Mucosa of gallbladder (tissue), 1 donor: Measurements from ENCODE around the gene CEMIP2. TPM values are rescaled to one million over a fixed set of nuclear protein-coding genes. Genes with fewer than 3 reads are reported as not detected.
A peak's percentile ranks its signal among the peaks of the same experiment; 100 is the strongest.
"Not testable (repeated sequence)": the region's sequence is repeated elsewhere in the genome, so short reads cannot be mapped to it uniquely, and the experiment has no call there.

ENCODE experiments used
- DNase-seq: peaks from one replicate; pipeline ENCODE4 v3.0.0-alpha.2; 2020; ENCODE audit warnings: low spot score
- total RNA-seq: library from RNA; stranded (reverse); gene quantifications from one replicate; pipeline ENCODE4 v1.2.1, GENCODE V29; 2021
- donor health status: DM: no; HTN: no; CAD: no.

The CEMIP2 gene
- total RNA-seq, 1 donor from 2014 or later: 103 TPM

DNA sequence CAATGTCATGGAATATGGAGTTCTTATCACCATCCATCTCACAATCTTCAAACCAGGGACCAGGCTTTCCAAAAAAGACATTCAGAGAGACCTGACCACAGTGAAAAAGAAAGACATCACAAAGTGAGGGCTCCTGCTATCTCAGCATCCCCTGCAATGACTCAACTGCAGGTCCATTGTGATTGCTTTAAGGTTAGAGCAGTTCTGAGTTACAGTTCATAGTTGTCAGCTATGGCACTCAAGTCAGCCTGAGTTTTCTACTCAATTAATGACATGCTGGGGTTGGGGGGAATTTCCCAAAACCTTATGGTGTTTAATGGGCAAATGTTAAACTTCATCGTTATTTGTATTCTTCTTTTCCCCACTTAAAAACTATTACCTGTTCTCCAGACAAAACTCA lies 58.9 kb downstream of the CEMIP2 start:
- no peak for DNase-seq

DNA sequence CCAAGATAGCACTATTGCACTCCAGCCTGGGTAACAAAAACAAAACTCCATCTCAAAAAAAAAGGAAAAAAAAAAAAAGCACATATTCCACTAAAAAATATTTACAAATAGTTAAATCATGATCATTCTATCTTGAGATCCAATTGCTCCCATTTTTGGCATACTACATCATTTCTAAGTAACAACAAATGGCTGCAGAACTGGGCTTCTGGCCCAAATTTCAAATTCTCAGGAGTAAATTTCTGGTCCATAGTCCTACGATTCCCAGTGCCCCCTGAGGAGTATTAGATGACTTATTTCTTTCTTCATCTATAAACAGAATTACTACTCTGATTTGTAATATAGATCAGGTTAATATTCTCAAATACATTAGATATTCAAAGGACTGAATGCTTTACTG lies 62.1 kb downstream of the CEMIP2 start:
- no peak for DNase-seq

DNA sequence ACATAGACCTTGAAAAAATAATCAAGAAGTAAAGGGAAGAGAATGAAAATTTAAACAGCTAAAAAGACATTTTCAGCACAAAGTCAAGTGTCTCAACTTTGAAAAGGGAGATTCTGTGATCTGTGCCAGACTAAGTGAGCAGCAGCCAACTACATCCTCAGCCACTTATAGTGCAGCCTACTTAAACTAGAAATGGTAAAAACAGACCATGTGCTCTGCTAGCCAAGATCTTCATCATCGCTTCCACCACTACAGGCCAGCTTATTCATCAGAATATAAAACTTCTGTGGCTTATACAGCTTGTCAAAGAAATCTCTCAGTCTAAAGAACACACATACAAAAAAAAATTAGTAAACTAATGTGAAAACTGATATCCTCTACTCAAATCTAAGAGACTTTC lies 63.5 kb downstream of the CEMIP2 start:
- no peak for DNase-seq

DNA sequence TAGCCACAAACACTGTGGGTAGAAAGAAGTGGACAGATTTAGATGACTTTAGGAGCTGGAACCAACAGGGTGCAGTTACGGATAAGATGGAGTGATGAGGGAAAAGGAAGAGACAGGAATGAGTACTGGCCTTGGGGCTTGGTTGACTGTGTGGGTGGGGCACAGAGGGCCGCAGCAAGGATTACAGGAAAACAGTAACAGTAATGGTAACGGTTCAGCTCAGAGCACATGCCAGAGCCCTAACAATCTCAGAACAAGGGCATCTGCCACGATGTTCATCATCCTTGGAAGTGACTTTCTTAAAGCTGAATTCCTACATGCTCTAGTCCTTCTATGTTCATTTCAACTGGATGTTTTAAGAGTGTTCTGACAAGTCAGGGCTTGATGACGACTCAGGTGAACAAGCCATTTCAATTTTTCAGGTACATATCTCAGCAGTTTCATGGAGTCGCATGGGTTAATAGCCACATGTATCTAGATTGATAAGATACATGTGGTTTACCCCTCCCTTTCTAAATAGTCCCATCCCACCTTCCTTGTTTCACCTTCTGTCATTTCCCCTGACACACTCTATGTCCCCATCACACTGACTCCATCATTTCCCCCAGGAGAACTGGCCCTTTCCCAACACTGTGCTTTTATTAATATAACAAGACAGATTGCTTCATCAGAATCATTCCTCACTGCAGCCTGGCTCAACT lies 65.0 kb downstream of the CEMIP2 start:
- DNase-seq: no peak

DNA sequence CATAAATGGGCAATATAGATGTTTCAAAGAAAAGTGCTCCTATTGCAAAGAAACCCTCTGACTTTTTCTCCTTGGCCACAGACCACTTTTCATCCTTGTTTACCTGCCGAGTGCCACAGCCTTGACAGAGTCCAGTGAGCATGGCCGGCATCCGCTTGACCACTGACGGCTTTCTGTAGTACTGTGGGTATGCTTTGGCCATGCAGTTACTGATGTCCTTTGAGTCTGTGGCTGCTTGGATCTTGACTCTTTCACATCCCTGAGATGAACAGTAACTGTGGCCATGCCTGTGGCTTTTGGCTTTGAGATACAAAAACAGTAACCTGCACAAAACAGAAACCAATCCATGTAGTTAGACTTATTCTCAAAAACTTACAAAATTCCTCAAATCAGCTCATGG lies 70.4 kb downstream of the CEMIP2 start:
- DNase-seq: no peak

DNA sequence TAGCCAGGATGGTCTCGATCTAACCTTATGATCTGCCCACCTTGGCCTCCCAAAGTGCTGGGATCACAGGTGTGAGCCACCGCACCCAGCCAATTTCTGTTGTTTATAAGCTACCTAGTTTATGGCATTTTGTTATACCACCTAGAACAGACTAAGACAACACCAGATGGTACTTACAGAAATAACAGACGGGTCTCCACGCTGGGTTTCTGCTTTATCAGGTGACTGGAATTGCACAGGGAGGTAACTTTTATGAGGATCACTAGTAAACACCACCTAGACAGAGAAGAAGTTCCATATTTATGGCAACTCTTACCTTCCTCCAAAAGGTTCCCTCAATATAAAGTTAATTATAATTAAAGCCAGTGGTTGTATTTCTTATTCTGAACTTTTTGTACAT lies 74.0 kb downstream of the CEMIP2 start:
- DNase-seq: no peak

DNA sequence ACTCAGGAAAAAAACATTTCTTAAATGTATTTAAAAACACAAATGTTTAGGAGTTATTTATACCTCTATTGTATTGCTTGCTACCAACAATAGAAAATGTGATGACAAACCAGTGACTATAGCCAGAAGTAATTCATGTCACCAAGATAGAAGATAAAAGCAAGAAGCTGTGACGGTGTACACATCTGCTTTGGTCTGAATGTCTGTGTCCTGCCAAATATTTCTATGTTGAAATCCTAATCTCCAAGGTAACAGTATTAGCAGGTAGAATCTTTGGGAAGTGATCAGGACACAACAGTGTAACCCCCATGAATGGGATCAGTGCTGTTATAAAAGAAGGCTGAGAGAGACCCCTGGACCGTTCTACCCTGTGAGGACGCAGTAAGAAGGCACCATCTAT lies 74.7 kb downstream of the CEMIP2 start:
- no peak for DNase-seq

DNA sequence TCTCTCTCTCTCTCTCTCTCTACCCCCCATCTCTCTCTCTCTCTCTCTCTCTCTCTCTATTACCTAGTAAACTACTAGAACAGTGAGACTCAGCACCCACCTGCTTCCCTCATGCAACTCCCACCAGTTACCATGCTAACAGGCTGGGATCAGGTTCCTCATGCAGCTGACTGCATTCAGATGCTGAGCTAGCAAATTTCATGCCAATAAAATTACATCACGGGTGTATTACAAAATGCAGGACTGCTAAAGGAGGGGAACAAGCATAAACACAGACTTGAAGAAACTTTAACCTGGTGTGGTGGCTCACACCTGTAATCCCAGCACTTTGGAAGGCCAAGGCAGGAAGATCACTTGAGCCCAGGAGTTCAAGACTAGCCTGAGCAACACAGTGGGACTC lies 76.0 kb downstream of the CEMIP2 start:
- DNase-seq: peak; percentile 28

DNA sequence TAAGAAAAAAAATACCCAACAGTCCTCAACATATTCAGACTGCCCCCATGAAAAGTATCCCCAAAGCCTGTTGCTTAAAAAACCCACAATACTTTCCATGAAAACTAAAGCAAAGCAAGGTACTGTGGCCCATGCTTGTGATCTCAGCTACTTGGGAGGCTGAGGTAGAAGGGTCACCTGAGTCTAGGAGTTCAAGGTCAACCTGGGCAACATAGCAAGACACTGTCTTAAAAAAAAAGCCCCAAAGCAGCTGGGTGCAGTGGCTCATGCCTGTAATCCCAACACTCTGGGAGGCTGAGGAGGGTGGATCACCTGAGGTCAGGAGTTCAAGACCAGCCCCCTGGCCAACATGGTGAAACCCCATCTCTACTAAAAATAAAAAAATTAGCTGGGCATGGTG lies 76.7 kb downstream of the CEMIP2 start:
- DNase-seq: not testable (repeated sequence)

DNA sequence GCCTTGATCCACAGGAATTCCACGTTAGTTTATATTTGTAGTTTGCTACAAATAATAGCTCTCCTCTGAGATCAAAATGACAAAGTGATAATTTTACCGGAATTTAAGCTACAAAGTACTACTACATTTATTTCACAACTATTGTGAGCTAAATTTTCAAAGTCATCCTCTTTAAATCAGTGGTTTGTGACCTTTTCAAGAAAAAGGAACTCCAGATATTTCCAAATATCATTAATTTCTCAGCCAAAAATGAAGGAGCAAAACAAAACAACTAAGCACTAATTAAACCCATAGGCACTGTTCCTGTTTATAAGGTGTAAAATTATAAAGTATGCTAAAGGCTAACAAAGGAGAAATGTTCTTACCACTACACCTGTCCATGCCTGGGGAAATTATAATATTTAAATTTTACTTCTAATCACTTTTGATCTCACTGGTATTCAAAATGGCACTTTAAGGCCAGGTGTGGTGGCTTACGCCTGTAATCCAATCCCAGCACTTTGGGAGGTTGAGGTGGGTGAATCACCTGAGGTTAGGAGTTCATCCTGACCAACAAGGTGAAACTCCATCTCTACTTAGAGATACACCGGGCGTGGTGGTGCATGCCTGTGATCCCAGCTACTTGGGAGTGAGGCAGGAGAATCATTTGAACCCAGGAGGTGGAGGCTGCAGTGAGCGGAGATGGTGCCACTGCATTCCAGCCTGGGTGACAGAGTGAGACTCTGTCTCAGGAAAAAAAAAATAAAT lies 77.5 kb downstream of the CEMIP2 start:
- no peak for DNase-seq

DNA sequence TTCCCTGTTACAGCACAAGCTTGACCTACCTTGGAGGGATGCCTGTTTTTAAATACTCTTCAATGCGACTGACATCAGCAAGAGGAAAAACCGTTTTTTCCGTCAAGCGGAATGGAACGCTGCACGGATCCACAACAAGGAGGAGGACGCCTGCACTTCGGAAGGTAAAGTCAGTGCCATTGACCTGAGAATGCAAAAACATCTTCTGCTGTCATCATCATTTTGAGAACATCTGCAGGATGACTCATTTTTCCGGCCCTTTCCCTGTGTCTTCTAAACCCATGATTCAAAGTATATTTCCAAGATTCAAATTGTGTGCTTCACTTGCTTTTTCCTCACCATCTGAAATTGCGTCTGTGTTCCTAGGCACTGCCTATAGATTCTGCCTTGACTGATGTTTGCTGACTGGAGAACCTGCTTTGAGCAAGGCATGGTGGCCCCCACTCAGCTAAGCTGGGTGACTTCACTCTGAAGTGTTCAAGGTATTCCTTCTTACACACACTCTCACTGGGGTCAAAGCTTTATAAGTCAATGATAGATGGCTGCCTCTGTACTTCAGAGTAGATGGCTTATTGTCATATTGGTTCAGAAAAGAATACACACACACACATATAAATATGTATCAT lies 78.1 kb downstream of the CEMIP2 start:
- DNase-seq: no peak

DNA sequence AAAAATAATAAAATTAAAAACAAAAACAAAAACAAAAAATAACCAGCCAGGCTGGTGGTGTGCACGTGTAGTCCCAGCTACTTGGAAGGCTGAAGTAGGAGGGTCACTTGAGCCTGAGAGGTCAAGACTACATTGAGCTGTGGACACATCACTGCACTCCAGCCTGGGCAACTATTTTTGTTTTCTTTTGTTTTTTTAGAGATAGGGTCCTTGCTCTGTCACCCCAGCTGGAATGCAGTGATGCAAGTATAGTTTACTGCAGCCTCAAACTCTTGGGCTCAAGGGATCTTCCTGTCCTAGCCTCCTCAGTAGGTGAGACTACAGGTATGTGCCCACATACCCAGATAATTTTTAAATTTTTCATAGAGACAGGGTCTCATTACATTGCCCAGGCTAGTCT lies 80.6 kb downstream of the CEMIP2 start:
- DNase-seq: no peak

DNA sequence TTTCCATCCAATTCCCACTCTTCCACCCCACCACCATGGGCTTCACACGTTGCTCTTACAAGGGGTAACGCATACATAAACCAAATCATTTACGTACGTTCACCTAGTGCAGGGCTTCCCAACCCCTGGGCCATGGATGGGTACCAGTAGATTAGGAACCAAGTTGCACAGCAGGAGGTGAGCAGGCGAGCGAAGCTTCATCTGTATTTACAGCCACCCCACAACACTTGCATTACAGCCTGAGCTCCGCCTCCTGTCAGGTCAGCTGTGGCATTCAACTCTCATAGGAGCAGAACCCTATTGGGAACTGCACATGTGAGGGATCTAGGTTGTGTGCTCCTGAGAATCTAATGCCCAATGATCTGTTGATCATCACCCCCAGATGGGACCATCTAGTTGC lies 82.3 kb downstream of the CEMIP2 start:
- no peak for DNase-seq

DNA sequence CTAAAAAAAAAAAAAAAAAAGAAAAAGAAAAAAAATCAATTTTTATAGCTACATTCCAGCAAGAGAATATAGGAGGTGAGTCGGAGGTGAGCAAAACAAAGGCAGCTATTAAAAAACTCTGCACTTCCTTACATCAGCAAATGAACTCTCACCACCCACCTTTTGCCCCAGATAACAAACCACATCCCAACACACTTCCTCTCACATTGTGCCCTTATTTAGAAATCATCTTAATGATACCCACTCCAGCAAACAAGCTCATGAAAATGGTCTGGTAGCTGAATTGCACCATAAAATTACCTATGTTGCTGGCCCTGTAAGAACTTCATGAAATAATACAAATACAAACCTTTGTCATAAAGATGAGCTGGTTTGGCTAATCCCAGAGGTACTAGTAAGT lies 82.9 kb downstream of the CEMIP2 start:
- no peak for DNase-seq

DNA sequence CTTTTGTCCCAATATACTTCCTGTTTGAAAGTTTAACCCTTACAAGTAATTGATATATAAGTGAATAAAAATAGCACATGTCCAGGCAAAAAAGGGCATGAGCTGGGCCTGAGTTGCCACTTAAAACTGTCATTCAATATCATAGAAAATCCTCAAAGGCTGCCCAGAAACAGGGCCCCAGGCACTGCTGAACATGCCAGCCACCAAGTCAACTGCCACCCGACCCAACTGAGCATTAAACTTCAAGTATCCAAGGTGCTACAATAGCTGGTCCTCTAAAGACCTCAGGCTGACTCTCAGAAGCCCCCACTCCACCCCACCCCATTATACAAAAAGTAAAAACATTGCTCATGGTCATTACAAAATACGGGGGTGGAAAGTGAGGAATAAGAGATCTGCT lies 83.7 kb downstream of the CEMIP2 start:
- no peak for DNase-seq

DNA sequence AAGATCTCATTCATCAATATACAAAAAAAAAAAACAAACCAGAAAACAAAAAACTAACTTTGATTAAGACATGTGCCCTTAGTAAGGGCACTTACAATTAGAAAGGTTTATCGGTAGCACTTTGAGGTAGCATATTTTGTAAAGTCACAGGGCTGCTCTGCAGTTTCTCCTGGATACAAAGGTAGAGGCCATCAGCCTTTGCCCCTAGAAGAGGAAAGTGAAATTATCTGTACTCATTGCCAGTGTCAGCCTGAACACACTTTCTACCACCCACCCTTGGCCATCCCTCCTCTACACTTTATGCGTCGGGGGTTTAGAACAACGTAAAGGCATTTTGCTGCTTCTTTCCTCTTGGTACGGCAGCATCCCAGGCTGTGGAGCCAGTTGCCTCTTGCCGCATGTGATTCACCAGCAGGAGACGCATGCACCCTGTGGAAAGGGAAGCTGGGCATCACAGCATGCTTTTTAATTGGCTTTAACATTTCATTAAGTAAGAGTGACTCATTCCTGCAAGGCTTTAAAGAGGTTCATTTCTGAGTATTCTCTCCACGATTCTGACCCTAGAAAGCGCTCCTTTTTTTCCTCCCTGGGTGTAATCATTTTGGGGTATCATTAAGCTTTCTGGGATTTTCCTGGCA lies 84.6 kb downstream of the CEMIP2 start:
- no peak for DNase-seq

DNA sequence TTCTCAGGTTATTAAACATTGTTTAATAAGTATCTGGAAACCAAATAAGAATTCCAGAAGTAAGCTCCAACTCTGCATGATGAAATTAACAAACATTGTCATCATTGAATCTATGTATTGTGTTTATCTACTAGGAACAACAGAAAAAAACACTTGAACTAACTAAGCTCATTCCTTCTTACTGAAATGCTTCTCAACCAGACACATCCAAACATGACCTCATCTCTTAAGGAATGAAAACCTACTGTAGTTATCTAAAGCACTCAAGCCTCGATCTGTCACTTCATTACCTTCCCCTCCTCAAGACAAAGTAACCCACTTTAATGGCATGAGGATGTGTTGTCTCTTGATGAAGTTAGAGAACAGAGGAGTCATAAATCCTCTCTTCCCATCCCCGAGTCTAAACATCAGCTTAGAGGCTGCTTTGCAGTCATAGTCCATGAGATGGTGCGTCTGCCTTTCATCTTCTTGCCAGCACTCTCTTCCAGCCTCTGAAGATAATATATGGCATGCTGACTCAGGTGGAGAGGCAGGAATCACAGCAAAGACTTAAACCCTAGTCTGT lies 86.5 kb downstream of the CEMIP2 start:
- DNase-seq: no peak

DNA sequence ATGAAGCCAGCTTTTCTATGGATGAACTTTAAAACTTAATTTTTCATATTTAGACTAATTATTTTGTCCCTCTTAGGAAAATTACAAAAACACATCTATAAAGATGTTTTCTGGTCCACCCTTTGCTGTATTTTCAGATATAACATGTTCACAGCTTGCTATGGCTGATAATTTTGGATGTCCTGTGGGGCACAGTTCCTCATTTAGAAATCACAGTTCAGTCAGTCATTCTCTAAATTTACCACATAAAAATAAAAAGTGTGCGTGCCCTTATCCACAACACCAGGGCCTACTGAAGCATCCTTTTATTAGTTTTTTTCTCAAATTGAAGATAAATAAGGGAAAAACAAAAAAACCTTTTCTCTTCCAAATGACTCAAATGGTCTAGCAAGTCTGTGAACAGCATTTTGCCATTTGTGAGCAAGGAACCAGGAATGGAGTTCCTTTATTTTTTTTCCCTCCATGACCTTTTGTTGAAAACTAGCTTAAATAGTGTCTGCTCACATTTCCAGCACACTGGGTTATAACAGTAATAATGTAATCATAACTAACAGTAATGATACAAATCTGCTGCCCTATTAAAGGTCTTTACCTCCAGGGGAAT lies 87.1 kb downstream of the CEMIP2 start:
- no peak for DNase-seq

DNA sequence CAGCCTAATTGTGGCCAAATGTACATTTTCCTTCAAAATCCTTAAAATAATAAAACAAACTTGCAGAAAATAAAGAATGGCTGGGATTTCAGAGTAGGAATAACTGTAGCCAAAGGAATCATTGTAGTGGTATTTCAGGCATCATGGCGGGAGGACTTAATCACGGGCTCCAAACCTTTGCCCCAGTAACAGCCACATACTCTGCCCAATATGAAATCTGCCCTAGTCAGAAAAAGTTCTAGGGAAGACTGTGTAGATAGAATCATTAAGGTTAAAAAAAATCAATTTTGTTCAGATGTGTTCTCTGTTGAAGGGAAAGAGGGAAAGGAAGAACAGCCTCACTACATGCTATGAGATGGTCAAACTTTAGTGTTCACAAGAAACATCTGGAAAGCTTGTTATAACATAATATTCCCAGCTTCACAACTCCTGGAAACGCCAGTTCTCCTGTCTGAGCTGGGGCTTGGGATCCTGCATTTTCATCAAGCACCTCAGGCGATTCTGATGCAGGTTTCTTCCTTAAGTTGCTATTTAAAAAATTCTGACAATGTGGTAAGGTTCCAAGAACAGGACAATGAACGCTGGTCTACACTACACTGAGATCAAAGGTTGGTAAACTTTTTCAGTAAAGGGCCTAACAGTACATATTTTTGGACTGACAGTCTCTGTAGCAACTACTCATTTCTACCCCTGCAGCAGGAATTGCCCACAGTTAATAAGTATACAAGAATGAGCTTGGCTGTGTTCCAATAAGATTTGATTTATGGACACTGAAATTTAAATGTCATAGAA lies 87.9 kb downstream of the CEMIP2 start:
- DNase-seq: no peak

DNA sequence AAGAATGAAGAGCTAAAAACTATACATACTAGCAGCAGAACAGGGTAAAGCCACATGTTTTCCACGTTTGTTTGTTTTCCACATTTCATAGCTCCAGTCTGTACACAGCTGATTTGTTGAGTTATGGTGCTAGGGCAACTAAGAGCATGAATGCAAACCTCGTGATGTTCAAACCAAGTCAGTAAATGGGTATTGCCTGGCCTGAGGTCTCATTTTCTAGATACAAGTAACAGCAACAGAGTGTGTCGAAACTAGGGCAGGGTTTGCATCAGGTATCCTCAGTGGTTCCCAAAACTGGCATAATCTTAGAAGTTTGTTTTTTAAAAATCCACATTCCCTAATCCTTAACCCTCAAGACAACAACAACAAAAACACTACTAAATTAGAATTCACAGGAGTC lies 89.3 kb downstream of the CEMIP2 start:
- no peak for DNase-seq

DNA sequence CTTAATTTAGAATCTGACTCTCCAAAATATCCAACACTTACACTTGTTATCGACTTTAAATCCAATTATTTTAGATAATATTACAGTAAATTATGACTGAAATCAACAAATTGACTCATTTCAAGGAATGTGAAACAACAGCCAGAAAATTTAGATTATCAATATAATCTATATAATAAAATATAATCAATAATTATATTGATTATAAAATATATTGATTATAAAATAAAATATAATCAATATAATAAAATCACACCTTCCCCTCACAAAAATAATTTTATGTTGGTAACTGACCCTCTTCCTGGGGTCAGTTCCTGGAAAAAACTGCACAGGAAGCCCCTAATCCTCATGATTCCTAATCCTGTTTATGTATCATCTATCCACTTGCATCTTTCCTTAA lies 91.1 kb downstream of the CEMIP2 start:
- no peak for DNase-seq
